HEK293 (cell line): ENCODE measurements around the gene MMP11.

Source experiments
- GLIS2 ChIP-seq: fragments of 450-650 bp; formaldehyde crosslinking; IDR thresholded peaks from 2 replicates; pipeline ENCODE4 v1.5.1; 2016; ENCODE audit warnings: missing biosample characterization, missing genetic modification characterization
- KLF9 ChIP-seq: fragments of 450-650 bp; formaldehyde crosslinking; IDR thresholded peaks from 2 replicates; pipeline ENCODE4 v1.5.1; 2016; ENCODE audit warnings: missing biosample characterization, missing genetic modification characterization, low read depth
- MEIS1 ChIP-seq: sonication (generic); formaldehyde crosslinking; IDR thresholded peaks from 2 replicates; pipeline ENCODE4 v1.8.1; 2022; ENCODE audit warnings: missing genetic modification reagents, mild to moderate bottlenecking, borderline replicate concordance
- MYNN ChIP-seq: fragments of 450-650 bp; formaldehyde crosslinking; IDR thresholded peaks from 2 replicates; pipeline ENCODE4 v1.5.1; 2016; ENCODE audit warnings: missing biosample characterization, missing genetic modification characterization, borderline replicate concordance
- SALL2 ChIP-seq: fragments of 450-650 bp; formaldehyde crosslinking; IDR thresholded peaks from 2 replicates; pipeline ENCODE4 v1.5.0; 2017; ENCODE audit warnings: missing biosample characterization, mild to moderate bottlenecking, missing genetic modification characterization, borderline replicate concordance
- SP2 ChIP-seq: fragments of 450-650 bp; formaldehyde crosslinking; IDR thresholded peaks from 2 replicates; pipeline ENCODE4 v1.5.1; 2016; ENCODE audit warnings: missing biosample characterization, missing genetic modification characterization
- ZBTB20 ChIP-seq: fragments of 450-650 bp; formaldehyde crosslinking; IDR thresholded peaks from 2 replicates; pipeline ENCODE4 v1.5.1; 2016; ENCODE audit warnings: missing biosample characterization, missing genetic modification characterization
- ZNF10 ChIP-seq: fragments of 450-650 bp; formaldehyde crosslinking; IDR thresholded peaks from 2 replicates; pipeline ENCODE4 v1.5.1; 2017; ENCODE audit warnings: missing biosample characterization, missing genetic modification characterization
- ZNF155 ChIP-seq: fragments of 450-650 bp; formaldehyde crosslinking; IDR thresholded peaks from 2 replicates; pipeline ENCODE4 v1.5.1; 2016; ENCODE audit warnings: missing biosample characterization, missing genetic modification characterization
- ZNF335 ChIP-seq: fragments of 450-650 bp; formaldehyde crosslinking; conservative IDR thresholded peaks from 2 replicates; pipeline ENCODE4 v1.5.1; 2016; ENCODE audit warnings: missing biosample characterization, missing genetic modification characterization
- ZNF394 ChIP-seq: fragments of 450-650 bp; formaldehyde crosslinking; IDR thresholded peaks from 2 replicates; pipeline ENCODE4 v1.5.1; 2016; ENCODE audit warnings: missing biosample characterization, missing genetic modification characterization, mild to moderate bottlenecking, moderate library complexity, borderline replicate concordance
- ZNF433 ChIP-seq: fragments of 450-650 bp; formaldehyde crosslinking; IDR thresholded peaks from 2 replicates; pipeline ENCODE4 v1.5.1; 2016; ENCODE audit warnings: missing biosample characterization, missing genetic modification characterization, low read depth
- ZNF600 ChIP-seq: fragments of 450-650 bp; formaldehyde crosslinking; IDR thresholded peaks from 2 replicates; pipeline ENCODE4 v1.5.1; 2016; ENCODE audit warnings: missing biosample characterization, missing genetic modification characterization
- ZNF747 ChIP-seq: fragments of 450-650 bp; formaldehyde crosslinking; IDR thresholded peaks from 2 replicates; pipeline ENCODE4 v1.5.1; 2016; ENCODE audit warnings: missing biosample characterization, missing genetic modification characterization
- ZNF843 ChIP-seq: fragments of 450-650 bp; formaldehyde crosslinking; IDR thresholded peaks from 2 replicates; pipeline ENCODE4 v1.5.1; 2016; ENCODE audit warnings: missing biosample characterization, missing genetic modification characterization
- TF ChIP-seq, protein P1 (sequence below): fragments of 450-650 bp; formaldehyde crosslinking; IDR thresholded peaks from 2 replicates; pipeline ENCODE4 v1.5.1; 2016; ENCODE audit warnings: missing biosample characterization, missing genetic modification characterization
- TF ChIP-seq, protein P2 (sequence below): fragments of 450-650 bp; formaldehyde crosslinking; IDR thresholded peaks from 2 replicates; pipeline ENCODE4 v1.5.1; 2016; ENCODE audit warnings: missing biosample characterization, missing genetic modification characterization
- TF ChIP-seq, protein P3 (sequence below): fragments of 450-650 bp; formaldehyde crosslinking; IDR thresholded peaks from 2 replicates; pipeline ENCODE4 v1.5.1; 2016; ENCODE audit warnings: missing biosample characterization, missing genetic modification characterization, borderline replicate concordance
- TF ChIP-seq, protein P4 (sequence below): fragments of 450-650 bp; formaldehyde crosslinking; IDR thresholded peaks from 2 replicates; pipeline ENCODE4 v1.5.1; 2016; ENCODE audit warnings: missing biosample characterization, missing genetic modification characterization
- TF ChIP-seq, protein P5 (sequence below): fragments of 450-650 bp; formaldehyde crosslinking; IDR thresholded peaks from 2 replicates; pipeline ENCODE4 v1.5.1; 2016; ENCODE audit warnings: missing biosample characterization, missing genetic modification characterization

MMP11 gene

DNA sequence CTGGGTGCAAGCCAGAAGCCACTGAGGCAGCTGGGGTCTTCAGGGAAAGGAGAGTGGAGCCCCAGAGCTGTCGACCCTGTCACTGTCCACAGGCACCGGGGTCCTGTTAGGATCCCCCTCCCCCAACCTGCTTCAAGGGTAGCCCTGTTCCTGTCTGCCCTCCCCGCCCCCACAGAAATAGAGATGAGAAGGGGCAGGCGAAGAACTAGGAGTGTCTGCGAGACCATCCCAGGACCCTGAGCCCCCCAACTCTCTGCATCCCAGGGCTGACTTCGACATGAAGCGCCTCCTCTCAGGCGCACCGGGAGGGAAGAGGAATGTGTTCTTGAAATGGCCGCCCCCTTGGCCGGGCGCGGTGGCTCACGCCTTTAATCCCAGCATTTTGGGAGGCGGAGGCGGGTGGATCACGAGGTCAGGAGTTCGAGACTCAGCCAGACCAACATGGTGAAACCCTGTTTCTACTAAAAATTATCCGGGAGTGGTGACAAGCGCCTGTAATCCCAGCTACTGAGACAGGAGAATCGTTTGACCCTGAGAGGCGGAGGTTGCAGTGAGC is 21.1 kb upstream of the MMP11 start (continued):
- TF ChIP-seq ZNF433 (tag by site-specific recombination) (no peak), GLIS2 (tag by site-specific recombination) (no peak), ZNF155 (tag by site-specific recombination) (no peak), SP2 (tag by site-specific recombination) (peak; percentile 10; the same call in 1 of the 2 replicates), ZNF335 (peak; percentile 8), ZNF600 (tag by site-specific recombination) (no peak), ZNF394 (tag by site-specific recombination) (no peak), KLF9 (tag by site-specific recombination) (peak; percentile 15; the same call in 1 of the 2 replicates), ZNF10 (tag by site-specific recombination) (no peak), SALL2 (tag by site-specific recombination) (no peak), MYNN (no peak), MEIS1 (0 out of 2 replicates have a peak, but pooled peaks have one; percentile 4), ZNF747 (tag by site-specific recombination) (no peak), ZBTB20 (peak; percentile 39; the same call in 1 of the 2 replicates), ZNF843 (tag by site-specific recombination) (no peak)
- TF ChIP-seq, protein P1, sequence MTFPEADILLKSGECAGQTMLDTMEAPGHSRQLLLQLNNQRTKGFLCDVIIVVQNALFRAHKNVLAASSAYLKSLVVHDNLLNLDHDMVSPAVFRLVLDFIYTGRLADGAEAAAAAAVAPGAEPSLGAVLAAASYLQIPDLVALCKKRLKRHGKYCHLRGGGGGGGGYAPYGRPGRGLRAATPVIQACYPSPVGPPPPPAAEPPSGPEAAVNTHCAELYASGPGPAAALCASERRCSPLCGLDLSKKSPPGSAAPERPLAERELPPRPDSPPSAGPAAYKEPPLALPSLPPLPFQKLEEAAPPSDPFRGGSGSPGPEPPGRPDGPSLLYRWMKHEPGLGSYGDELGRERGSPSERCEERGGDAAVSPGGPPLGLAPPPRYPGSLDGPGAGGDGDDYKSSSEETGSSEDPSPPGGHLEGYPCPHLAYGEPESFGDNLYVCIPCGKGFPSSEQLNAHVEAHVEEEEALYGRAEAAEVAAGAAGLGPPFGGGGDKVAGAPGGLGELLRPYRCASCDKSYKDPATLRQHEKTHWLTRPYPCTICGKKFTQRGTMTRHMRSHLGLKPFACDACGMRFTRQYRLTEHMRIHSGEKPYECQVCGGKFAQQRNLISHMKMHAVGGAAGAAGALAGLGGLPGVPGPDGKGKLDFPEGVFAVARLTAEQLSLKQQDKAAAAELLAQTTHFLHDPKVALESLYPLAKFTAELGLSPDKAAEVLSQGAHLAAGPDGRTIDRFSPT, result 0 out of 2 replicates have a peak, but pooled peaks have one; percentile 26
- TF ChIP-seq, protein P2, sequence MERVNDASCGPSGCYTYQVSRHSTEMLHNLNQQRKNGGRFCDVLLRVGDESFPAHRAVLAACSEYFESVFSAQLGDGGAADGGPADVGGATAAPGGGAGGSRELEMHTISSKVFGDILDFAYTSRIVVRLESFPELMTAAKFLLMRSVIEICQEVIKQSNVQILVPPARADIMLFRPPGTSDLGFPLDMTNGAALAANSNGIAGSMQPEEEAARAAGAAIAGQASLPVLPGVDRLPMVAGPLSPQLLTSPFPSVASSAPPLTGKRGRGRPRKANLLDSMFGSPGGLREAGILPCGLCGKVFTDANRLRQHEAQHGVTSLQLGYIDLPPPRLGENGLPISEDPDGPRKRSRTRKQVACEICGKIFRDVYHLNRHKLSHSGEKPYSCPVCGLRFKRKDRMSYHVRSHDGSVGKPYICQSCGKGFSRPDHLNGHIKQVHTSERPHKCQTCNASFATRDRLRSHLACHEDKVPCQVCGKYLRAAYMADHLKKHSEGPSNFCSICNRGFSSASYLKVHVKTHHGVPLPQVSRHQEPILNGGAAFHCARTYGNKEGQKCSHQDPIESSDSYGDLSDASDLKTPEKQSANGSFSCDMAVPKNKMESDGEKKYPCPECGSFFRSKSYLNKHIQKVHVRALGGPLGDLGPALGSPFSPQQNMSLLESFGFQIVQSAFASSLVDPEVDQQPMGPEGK (tag by site-specific recombination), result peak; percentile 4; the same call in 1 of the 2 replicates
- TF ChIP-seq, protein P3, sequence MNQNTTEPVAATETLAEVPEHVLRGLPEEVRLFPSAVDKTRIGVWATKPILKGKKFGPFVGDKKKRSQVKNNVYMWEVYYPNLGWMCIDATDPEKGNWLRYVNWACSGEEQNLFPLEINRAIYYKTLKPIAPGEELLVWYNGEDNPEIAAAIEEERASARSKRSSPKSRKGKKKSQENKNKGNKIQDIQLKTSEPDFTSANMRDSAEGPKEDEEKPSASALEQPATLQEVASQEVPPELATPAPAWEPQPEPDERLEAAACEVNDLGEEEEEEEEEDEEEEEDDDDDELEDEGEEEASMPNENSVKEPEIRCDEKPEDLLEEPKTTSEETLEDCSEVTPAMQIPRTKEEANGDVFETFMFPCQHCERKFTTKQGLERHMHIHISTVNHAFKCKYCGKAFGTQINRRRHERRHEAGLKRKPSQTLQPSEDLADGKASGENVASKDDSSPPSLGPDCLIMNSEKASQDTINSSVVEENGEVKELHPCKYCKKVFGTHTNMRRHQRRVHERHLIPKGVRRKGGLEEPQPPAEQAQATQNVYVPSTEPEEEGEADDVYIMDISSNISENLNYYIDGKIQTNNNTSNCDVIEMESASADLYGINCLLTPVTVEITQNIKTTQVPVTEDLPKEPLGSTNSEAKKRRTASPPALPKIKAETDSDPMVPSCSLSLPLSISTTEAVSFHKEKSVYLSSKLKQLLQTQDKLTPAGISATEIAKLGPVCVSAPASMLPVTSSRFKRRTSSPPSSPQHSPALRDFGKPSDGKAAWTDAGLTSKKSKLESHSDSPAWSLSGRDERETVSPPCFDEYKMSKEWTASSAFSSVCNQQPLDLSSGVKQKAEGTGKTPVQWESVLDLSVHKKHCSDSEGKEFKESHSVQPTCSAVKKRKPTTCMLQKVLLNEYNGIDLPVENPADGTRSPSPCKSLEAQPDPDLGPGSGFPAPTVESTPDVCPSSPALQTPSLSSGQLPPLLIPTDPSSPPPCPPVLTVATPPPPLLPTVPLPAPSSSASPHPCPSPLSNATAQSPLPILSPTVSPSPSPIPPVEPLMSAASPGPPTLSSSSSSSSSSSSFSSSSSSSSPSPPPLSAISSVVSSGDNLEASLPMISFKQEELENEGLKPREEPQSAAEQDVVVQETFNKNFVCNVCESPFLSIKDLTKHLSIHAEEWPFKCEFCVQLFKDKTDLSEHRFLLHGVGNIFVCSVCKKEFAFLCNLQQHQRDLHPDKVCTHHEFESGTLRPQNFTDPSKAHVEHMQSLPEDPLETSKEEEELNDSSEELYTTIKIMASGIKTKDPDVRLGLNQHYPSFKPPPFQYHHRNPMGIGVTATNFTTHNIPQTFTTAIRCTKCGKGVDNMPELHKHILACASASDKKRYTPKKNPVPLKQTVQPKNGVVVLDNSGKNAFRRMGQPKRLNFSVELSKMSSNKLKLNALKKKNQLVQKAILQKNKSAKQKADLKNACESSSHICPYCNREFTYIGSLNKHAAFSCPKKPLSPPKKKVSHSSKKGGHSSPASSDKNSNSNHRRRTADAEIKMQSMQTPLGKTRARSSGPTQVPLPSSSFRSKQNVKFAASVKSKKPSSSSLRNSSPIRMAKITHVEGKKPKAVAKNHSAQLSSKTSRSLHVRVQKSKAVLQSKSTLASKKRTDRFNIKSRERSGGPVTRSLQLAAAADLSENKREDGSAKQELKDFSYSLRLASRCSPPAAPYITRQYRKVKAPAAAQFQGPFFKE (tag by site-specific recombination), result no peak
- TF ChIP-seq, protein P4, sequence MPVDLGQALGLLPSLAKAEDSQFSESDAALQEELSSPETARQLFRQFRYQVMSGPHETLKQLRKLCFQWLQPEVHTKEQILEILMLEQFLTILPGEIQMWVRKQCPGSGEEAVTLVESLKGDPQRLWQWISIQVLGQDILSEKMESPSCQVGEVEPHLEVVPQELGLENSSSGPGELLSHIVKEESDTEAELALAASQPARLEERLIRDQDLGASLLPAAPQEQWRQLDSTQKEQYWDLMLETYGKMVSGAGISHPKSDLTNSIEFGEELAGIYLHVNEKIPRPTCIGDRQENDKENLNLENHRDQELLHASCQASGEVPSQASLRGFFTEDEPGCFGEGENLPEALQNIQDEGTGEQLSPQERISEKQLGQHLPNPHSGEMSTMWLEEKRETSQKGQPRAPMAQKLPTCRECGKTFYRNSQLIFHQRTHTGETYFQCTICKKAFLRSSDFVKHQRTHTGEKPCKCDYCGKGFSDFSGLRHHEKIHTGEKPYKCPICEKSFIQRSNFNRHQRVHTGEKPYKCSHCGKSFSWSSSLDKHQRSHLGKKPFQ, result 0 out of 2 replicates have a peak, but pooled peaks have one; percentile 7
- TF ChIP-seq, protein P5, sequence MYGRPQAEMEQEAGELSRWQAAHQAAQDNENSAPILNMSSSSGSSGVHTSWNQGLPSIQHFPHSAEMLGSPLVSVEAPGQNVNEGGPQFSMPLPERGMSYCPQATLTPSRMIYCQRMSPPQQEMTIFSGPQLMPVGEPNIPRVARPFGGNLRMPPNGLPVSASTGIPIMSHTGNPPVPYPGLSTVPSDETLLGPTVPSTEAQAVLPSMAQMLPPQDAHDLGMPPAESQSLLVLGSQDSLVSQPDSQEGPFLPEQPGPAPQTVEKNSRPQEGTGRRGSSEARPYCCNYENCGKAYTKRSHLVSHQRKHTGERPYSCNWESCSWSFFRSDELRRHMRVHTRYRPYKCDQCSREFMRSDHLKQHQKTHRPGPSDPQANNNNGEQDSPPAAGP (tag by site-specific recombination), result 0 out of 2 replicates have a peak, but pooled peaks have one; percentile 2
